NCI-H2171 treated with DMSO at 0.1 percent for 48 hours (cell line): ENCODE results near the gene FAH.
A peak's percentile ranks its signal among the peaks of the same experiment; 100 is the strongest.

ENCODE experiments used
- DNase-seq: peaks from one replicate; lab custom pipeline; 2025; lab: John Stamatoyannopoulos, UW

The FAH gene

DNA sequence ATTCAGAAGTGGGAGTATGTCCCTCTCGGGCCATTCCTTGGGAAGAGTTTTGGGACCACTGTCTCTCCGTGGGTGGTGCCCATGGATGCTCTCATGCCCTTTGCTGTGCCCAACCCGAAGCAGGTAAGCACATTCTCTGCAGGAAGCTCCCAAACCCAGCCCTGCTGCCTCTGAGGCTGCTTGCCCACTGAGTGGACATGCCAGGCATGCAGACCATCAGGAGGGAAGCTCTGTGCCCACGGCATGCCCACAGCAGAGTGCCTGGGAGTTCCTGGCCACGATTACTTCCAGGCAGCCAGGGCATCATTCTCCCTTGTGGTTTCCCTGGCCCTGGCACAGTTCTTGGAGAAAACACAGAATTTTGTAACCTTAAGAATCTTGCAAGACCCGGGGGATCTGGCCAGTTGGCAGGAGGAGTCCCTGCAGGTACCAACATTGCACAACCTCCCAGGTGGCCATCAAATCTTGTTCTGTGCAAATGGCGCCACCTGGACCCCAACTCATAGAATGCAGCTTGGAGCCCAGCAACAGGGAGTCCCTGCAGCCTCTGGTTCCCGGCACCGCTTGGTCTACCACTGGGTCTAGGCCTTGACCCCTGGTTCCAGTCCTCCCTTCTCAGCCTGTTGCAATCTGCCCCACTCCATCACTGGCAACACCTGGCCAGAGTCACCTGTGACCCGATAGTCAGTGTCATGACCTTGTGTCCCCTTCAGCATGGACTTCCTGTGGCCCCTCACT, 20.4 kb downstream of the FAH start:
- peak; percentile 54 for DNase-seq

DNA sequence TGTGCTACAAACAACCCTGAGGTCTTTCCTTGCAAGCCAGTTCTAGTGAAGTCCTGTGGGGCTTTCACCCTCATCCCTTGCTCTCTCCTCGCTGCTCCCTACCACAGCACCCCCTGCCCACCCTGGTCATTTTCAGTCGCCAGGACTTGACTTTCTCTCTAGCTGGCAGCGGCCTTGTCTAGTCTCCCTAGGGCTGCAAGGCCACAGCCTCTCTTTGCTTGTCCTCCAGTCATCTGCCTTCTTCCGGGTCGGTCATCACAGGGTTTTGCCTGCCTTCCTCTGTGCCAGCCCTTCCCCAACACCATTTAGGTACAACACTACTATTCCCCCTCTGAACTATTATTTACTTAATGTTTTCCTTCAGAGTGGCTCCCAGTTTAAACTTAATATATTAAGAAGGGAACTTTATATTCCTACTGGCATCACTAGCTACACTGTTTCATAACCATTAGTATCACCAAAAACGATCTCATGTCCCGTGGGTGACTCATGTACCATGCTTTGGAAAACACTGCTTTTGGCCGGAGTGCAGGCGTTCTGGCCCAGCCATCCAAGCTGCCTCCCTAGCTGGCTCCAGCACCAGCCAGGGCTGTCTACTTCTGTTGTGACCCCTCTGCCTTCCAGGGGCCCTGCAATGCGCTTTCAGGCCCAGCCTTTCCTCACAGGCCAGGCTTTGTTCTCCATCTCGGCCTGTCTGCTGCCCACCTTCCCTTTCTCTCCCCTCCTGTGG, 21.4 kb downstream of the FAH start:
- DNase-seq = no peak

DNA sequence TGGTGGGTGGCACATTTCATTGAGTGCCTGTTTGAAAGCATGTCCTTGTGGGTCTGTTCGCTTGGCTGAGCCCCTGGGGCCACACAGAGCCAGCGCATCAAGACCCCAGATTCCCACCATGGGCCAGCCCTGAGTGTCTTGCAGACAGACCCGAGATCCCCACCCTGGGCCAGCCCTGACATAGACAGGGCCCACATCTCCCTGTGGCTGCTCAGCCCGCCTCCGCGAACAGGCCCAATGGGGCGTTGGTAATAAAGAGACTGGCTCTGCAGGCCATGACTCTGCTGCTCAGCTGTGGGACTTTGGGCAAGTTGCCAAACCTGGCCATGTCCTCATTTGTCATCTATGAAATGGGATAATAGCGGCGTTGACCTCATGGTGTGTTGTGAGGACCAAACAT, 22.6 kb downstream of the FAH start:
- no peak for DNase-seq

DNA sequence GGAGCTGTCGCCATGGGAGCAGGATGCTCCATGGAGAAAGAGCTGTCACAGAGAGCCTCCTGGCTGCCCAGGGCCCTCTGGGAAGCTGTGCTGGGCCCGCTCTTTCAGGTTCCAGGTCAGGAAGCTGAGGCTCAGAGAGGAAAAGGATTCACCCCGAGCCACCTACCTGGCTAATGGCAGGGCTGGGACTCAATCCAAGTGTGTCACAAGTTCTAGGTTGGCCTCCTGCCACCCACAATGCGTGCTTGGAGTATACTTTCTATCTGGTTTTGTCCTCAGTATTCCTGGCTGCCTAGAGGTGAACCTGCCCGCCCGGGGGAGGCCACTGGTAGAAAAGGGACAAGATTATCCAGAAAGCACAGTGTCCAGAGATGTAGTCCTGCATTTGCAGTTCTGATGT, 23.6 kb downstream of the FAH start:
- DNase-seq = no peak

DNA sequence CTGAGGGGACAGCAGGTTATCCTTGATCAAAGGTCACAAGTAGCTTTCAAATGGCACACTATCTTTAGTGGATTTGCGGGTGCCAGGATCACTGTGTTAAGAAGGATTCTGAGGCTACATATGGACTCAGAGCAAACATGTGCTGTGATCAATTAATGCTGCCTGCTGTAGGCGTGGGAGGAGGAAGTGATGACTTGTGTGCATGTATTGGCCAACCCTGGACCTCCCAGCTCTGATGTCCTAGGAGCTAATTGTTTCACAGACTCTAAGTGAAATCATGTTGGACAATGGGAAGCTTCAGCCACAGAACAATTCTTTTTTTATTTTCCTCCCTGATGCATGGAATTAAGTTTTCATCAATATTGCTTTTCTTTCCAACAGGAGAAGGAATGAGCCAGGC, 24.4 kb downstream of the FAH start:
- DNase-seq = no peak

DNA sequence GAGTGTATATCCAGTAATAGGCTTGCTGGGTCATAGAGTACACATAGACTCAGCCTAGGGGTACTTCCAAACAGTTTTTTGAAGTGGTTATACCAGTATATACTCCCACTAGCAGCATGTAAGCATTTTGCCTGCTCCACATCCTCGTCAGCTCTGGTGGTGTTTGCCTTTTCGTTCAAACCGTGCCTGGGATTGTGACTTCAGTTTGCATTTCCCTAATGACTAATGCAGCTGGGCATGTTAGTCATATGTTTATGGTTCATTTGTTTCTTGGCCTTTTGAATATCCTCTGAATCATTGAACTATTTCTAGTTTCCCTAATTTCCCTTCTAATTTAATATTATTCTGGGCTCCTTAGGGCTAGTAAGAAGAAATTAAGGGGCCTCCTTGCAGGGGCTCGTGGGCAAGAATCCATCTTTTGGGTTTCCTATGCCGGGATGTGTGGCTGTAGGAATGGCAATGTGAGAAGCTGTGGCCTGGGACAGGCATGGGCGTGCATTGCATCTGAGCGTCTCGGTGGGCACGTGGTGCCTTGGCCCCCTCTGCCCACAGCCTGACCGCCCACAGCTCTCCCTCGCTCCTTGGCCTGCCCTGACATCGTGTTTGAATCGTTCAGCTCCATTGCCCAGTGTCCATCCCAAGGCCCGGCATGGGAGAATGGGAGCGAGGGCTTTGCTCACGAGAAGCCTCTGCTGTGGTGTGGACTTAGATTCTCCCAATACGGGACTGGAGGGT, 26.4 kb downstream of the FAH start:
- DNase-seq = no peak

DNA sequence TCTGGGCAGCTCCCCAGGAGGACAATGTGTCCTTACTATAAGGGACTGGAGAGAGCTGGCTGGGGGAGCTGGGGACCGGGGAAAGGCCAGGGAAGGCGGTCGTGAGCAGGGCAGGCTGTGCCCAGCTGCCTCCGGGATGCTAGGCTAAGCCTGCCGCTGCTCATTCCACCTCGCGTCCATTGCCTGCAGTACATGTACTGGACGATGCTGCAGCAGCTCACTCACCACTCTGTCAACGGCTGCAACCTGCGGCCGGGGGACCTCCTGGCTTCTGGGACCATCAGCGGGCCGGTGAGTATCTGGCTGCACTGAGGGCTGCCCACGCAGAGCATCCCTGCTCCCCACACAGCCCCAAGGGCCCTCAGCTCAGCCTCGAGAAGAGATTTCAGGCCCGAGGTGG, 27.1 kb downstream of the FAH start:
- DNase-seq = no peak

DNA sequence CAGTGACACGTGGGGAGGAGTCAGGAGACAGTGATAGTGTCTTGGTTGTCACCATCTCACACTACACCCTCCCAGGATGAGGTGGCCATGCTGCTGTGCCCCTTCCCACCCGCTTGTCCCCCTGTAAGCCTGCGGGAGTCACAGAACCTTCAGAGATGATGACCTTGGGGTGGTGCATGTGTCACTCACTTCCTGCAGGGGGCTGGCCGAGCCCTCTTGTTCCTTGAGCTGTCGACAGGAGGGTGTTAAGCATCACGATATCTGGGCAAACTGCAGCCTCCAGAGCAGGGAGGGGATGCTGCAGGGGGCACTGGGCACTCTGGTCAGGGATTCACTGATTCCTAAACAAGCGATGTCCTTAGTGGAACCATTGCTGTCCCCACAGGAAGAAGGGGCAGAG, 27.7 kb downstream of the FAH start:
- DNase-seq = no peak

DNA sequence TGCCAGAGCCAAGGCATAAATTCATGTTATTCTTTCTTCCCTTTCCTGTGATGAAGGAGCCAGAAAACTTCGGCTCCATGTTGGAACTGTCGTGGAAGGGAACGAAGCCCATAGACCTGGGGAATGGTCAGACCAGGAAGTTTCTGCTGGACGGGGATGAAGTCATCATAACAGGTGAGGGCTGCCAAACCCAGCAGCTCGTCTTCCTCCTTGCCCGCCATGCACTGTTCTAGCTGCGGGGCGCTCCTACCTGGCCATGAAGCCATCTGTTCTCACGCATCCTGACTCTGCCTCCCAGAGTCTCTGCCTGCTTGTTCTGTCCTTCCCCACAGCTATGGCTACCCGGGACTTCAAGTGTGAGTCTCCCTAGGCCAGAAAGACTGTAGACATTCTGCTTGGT, 28.2 kb downstream of the FAH start:
- no peak for DNase-seq

DNA sequence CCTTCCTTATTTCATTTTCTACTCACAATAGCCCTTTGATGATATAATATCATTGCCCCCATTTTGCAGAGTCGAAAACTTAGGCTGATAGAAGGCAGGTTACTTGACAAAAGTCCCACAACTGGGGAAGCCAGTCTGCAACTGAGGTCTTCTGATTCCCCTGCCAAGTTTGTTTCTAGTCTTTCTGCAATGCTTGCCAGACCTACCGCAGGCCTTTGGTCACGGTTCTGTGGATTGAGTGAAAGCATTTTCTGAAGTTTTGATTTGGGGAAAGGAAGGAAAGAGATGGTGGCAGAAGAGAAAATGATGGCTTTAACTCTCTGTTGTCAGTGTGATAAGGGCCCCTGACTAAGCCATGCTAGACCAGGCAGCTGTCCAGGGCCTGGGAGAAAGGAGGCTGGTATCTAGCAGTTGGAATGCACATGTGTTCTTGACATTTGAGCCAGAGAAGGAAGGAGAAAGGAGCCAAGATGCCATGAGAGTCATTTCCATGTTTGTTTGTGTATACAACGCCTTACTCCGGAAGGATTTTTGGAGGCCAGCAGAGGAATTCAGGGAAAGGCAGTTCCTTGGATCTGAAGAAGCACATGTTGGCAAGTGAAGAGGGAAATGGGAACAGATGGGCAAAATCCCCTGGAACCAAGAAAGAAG, 29.9 kb downstream of the FAH start:
- peak; percentile 22 for DNase-seq

DNA sequence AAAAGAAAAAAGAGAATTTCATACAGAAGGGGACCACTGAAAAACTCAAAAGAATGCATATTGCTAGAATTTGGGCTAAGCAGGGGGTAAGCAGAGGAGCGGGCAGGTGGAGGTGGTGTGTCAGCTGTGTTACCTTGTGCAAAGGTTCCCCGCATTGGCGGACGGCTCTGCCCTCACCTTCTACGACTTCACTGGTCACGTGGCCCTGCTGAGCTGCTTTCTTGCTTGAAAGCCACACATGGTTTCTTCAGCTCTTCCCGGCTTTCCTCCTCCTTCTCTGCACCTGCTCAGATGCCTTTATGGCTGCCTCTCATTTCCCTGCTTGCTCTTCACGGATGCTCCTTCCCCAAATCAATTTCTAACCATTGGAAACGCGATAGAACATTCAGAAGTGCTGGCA, 30.5 kb downstream of the FAH start:
- DNase-seq = no peak

DNA sequence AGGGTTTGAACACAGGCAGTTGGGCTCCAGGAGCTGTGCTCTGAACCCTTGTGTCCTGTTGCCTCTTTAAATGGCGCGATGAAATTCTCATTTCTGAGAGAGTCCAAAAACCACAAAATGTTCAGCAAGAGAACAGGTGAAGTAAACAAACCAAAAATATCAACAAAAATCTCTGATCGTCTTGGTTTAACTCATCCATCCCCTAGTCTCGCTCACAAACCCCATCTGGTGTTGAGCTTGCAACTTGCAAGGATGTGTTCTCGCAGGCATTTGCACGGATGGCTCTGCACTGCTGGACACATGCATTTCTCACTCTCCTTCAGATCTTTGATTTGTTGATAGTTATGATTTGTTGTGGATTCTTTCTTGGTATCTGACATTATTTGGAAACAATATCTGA, 31.1 kb downstream of the FAH start:
- no peak for DNase-seq

DNA sequence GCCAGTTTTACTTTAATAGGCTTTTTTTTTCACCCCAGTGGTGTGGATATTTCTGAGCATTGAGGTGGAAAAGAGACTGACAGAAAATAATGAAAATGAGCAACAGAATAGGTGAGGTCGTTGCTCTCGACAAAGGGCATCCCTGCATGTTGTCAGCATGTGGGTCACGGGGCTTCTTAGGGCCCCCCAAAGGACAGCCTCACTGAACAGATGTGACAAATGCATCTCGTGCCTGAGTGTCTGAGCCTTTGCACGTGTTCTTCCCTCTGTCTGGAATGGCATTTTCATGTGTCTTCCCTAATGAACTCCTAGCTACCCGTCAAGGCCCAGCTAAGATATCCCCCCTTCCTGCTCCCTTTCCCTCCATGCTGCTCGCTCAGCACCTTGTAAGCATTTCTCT, 31.8 kb downstream of the FAH start:
- DNase-seq = no peak

DNA sequence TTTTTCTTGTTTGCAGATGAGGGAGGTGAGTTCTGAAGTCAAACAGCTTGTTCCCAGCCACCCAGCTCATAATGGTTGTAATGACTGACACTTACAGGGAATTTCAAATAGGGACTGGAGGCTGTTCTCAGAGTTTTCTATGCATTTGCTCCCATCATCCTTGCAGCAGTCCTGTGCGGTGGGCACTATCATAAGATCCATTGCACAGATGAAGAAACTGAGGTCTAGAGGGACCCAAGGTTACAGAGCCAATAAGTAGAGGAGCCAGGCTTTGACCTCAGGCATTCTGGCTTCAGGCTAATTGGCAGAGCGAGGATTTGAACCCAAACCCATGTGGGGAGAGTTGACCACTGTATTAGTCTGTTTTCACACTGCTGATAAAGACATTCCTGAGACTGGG, 32.4 kb downstream of the FAH start:
- no peak for DNase-seq

DNA sequence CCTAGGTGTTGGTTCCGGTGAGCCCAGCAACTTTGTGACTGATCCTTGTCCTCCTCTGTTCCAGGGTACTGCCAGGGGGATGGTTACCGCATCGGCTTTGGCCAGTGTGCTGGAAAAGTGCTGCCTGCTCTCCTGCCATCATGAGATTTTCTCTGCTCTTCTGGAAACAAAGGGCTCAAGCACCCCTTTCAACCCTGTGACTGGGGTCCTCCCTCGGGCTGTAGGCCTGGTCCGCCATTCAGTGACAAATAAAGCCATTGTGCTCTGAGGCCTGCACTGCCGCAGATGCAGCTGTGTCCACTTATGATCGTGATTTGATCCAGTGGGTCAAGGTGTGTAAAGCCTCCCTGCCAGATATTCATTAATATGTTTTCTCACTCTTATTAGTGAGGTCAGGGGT, 33.3 kb downstream of the FAH start:
- no peak for DNase-seq

DNA sequence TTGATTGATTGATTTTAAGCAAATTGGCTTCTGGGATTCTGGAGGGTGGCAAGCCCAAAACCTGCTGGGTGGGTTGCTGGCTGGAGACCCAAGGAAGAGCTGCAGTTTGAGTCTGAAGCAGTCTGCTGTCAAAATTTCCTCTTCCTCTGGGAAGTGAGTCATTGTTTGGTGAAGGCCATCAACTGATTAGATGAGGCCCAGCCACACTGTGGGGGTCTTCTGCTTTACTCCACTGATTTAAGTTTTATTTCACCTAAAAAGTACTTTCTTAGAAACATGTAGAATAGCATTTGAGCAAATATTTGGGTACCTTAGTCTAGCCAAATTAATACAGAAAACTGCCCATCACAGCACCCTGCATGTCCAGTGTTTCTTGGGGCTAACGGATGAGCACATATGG, 33.8 kb downstream of the FAH start:
- no peak for DNase-seq

DNA sequence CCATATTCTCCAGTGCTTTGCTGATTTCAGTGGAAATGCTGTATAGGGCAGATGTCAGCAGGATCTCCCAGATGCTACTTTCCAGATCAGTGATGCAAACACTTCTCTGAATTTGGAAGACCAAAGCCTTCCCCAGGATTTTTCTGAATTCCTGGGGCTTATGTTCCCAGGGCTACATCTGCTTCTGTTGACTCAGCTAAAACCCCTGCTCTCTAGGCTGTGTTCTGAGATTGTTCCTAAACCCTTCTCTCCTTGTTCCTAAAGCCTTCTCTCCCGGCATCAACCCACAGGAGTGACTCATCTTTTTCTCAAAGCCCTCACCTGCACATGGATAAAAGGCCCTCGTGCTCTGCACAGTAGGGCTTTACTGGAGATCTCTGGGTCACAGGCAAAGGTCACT, 35.5 kb downstream of the FAH start:
- DNase-seq = peak; percentile 76

DNA sequence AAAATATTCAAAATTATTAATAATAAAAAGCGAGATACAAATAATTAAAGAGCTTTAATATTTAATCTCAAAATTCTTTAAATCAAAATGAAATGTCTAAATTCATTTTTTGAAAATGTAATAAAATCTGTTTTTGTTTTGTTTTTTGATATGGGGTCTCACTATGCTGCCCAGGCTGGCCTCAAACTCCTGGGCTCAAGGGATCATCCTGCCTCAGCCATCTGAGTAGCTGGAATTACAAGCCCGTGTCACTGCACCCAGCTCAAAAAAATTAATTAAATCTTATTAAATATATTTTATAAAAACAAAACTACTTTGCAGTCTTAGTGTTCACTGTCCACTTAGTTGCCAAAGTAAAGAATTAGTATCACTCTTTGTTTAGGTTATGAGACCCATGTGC, 38.4 kb downstream of the FAH start:
- DNase-seq = no peak

DNA sequence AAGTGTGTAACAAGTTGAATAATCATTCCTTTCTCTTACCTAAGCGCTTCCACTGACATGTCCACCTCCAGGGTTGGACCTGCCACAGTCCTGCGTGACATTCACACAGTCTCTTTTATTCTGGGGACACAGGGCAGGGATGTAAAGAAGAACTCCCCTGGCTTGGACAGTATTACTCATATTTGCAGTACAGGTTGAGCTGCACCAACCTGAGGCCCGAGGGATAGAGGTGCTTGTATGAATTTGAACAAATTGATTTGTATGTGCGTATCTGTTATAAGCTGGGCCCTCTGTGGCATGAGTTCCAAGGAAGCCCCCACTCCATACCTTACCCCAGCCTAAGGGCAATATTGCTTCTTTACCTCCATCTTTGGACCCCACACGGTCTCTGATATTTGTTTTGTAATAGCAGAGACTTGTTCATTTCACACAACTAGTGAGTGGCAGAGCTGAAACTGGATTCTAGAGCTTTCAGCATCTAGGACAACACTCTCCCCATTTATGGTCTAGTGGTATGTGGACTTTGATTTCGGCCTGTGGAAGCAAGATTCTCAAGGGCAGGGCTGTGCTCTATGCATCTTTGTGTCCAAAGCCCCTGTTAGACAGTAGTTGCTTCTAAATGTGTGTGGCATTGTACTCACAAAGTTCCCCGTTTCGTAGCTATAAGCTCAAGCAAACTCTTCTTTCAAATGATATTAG, 39.2 kb downstream of the FAH start:
- no peak for DNase-seq

DNA sequence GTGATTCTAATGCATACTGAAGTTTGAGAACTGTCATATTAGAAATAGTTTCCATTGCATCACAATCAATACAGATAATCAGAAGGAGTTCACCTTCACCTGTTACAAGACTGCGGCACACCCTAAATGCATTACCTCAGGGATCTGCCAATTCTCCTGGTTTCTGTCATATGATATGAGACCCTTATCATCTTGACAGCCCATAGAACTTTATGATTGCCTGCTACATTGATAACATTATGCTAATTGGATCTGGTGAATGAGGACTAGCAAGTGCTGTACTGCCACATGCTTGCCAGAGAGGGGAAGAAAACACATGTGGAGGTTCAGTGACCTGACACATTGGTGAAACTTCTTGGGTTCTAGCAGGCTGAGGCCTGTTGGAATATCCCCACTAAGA, 41.4 kb downstream of the FAH start:
- no peak for DNase-seq

DNA sequence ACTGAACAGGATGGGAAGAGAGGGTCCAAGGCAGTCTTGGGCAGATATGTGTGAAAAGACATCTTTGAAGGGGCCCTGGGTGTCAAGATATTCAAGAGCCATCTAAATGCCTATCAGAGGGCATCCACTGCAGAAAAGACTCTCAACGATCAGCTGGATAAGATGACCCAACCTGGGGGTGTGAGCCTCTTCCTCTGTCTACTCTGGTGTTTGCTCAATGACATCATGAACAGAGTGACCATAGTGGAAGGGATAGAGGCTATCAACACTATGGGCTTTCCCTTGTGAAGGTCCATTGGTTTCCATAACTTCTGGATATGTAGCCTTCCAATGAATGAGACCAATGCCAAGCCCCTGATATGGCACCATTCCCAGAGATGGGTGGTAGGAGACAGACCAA, 42.1 kb downstream of the FAH start:
- DNase-seq = no peak

DNA sequence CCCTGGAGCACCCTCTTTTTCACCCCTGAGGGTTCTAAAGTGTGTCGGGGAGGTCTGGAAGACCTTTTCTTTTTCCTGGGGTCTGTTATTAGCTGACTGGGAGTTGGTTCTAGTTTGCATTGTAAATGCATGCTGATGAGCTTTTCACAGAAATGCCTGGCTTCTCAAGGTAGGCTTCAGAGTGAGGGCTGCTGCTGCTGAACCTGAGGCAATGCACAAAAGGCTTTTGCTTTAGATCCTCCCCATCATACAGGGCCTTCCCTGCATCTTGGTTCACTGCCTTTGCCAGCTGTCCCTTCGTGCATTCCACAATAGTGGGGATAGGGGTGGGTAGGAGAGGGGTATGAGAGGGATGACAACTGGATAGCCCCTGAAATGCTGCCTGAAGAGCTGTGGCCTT, 46.6 kb downstream of the FAH start:
- DNase-seq = no peak
